Dermis blood vessel endothelial cell (primary cell): Measurements from ENCODE around the gene ZBTB6. TPM values are rescaled to one million over a fixed set of nuclear protein-coding genes. Genes with fewer than 3 reads are reported as not detected.
"Not testable (repeated sequence)": the region's sequence is repeated elsewhere in the genome, so short reads cannot be mapped to it uniquely, and the experiment has no call there.

Experiments
- DNase-seq: peaks from one replicate; pipeline ENCODE4 v3.0.0; 2010
- total RNA-seq: library from RNA; depleted of rRNA; stranded (reverse); fragments of >200 nt; gene quantifications from 2 replicates; pipeline ENCODE4 v1.2.3, GENCODE V29; 2014

Gene ZBTB6
- total RNA-seq, 1 donor from 2014 or later, result 14.5 TPM

- no peak for DNase-seq
These were observed 9.6 kb upstream of the ZBTB6 start for GRCh38 chr9:122922713-122923112.

GRCh38 chr9:122918310-122918709 lies 5.2 kb upstream of the ZBTB6 start:
- no peak for DNase-seq

- DNase-seq, result no peak
These were observed 506 bp downstream of the ZBTB6 start for GRCh38 chr9:122912671-122912963.

- DNase-seq, result not testable (repeated sequence)
These were observed 7.0 kb downstream of the ZBTB6 start for GRCh38 chr9:122906122-122906521.

GRCh38 chr9:122904823-122905710 lies 8.1 kb downstream of the ZBTB6 start, which contains the start of gene RC3H2:
Gene RC3H2, minus strand, starts transcription at chr9:122905359. Its CDS starts 7,850 bp downstream, at chr9:122897509.
- peak; percentile 100 for DNase-seq

GRCh38 chr9:122904466-122904822 lies 8.7 kb downstream of the ZBTB6 start:
- peak; percentile 71 for DNase-seq

GRCh38 chr9:122900791-122901190 lies 12.3 kb downstream of the ZBTB6 start:
- DNase-seq, result peak; percentile 54

- peak; percentile 15 for DNase-seq
These were observed 15.2 kb downstream of the ZBTB6 start for GRCh38 chr9:122897969-122898368.

GRCh38 chr9:122888480-122888879 lies 24.6 kb downstream of the ZBTB6 start:
- DNase-seq, result no peak

GRCh38 chr9:122883125-122883524 lies 30.0 kb downstream of the ZBTB6 start:
- no peak for DNase-seq

- DNase-seq, result no peak
These were observed 33.7 kb downstream of the ZBTB6 start for GRCh38 chr9:122879443-122879842.

GRCh38 chr9:122875523-122875922 lies 37.6 kb downstream of the ZBTB6 start:
- DNase-seq, result no peak

- not testable (repeated sequence) for DNase-seq
These were observed 45.8 kb downstream of the ZBTB6 start for GRCh38 chr9:122867276-122867675.

GRCh38 chr9:122866079-122866478 lies 47.0 kb downstream of the ZBTB6 start:
- no peak for DNase-seq

GRCh38 chr9:122865300-122865699 lies 47.8 kb downstream of the ZBTB6 start:
- DNase-seq, result peak; percentile 84

GRCh38 chr9:122863407-122863806 lies 49.7 kb downstream of the ZBTB6 start:
- DNase-seq, result no peak

GRCh38 chr9:122860319-122861142 lies 52.6 kb downstream of the ZBTB6 start:
- DNase-seq, result no peak

Other genes starting within 250 kb of the ZBTB6 start
- not detected in 2 replicates for gene OR1L3, start 238.2 kb downstream of the ZBTB6 start, total RNA-seq
- not detected in 2 replicates for gene OR1L4, start 189.3 kb downstream of the ZBTB6 start, total RNA-seq
- gene OR1L6, start 171.0 kb downstream of the ZBTB6 start, total RNA-seq, result not detected in 2 replicates
- gene OR5C1, start 124.4 kb downstream of the ZBTB6 start, total RNA-seq, result not detected in 2 replicates
- not detected in 2 replicates for gene OR1K1, start 113.2 kb downstream of the ZBTB6 start, total RNA-seq
- gene PDCL, start 84.7 kb downstream of the ZBTB6 start, total RNA-seq, result 87.4 and 118 TPM in 2 replicates
- gene RC3H2, start 8.0 kb downstream of the ZBTB6 start, total RNA-seq, result 88.0 and 114 TPM in 2 replicates
- 4.4 and 5.7 TPM in 2 replicates for gene ZBTB26, start 18.2 kb upstream of the ZBTB6 start, total RNA-seq
- gene RABGAP1, start 27.7 kb upstream of the ZBTB6 start, total RNA-seq, result 55.8 and 62.4 TPM in 2 replicates
- 0.33 and 0.68 TPM in 2 replicates for gene GPR21, start 120.3 kb upstream of the ZBTB6 start, total RNA-seq